Measurements from ENCODE around the gene PPP2R2D. TPM values are rescaled to one million over a fixed set of nuclear protein-coding genes. Genes with fewer than 3 reads are reported as not detected.
"Not testable (repeated sequence)": the region's sequence is repeated elsewhere in the genome, so short reads cannot be mapped to it uniquely, and the experiment has no call there.

The PPP2R2D gene
- polyA plus RNA-seq, 1 of the 3 experiments (the other 2 are of a cell fraction), result 25.1 TPM

DNA sequence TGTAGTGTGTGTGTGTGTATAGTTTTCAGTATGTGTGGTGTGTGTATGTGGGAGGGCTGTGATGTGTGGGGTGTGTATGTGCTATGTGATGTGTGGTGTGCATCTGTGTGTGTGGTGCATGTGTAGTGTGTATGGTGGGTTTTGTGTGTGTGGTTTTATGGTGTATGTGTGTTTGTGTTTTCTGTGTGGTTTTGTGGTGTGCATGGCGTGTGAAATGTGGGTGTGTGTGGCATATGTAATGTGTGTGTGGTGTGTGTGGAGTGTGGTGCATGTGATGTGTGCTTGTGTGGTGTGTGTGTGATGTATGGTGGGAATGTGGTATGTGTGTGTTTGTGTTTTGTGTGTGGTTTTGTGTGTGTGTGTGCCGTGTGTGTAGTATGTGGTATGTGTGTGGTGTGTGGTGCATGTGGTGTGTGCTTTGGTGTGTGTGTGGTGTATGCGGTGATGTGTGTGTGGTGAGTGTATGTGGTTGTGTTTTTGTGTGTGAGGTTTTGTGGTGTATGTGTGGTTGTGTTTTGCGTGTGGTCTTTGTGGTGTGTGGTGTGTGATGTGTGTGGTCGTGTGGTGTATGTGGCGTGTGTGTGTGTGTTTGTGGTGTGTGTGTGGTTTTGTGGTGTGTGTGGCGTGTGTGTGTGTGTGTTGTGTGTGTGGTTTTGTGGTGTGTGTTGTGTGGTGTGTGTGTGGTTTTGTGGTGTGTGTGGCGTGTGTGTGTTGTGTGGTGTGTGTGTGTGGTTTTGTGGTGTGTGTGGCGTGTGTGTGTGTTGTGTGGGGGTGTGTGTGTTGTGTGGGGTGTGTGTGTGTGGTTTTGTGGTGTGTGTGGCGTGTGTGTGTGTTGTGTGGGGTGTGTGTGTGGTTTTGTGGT lies 18.0 kb upstream of the PPP2R2D start:
- Histone ChIP-seq H3K4me1 (ENCODE audit: control insufficient read depth in 1 of 2, insufficient read depth in 2 of 2, low read depth in 1 of 2, low read length in 1 of 2) (no peaks in the 10 kb centered on the region; a peak in 1 of 4 replicates), H3K27me3 (ENCODE audit: insufficient read depth) (no peaks in the 10 kb centered on the region), H3K4me2 (no peak overlapping the region), H3K79me2 (ENCODE audit: insufficient read depth) (no peaks in the 10 kb centered on the region), H3K9me3 (no peaks in the 10 kb centered on the region), H3F3A (replicated peaks; ENCODE audit: insufficient read depth) (no peaks in the 10 kb centered on the region), H3K9me2 (no peaks in the 10 kb centered on the region), H3K9ac (no peak overlapping the region), H4K20me1 (ENCODE audit: insufficient read depth) (no peaks in the 10 kb centered on the region), H3K36me3 (replicated peaks in 1 of 2; ENCODE audit: control insufficient read depth in 1 of 2, insufficient read depth in 2 of 2, low read length in 1 of 2) (no peaks in the 10 kb centered on the region), H3K27ac (ENCODE audit: low read depth in 2 of 2, low read length in 1 of 2) (no peak overlapping the region), H3K4me3 (ENCODE audit: low read depth in 2 of 2, low read length in 1 of 2) (no peak overlapping the region), H2AFZ (ENCODE audit: low read depth) (no peak overlapping the region)
- CTCF ChIA-PET, result interaction anchor here (0.9 to 1.3 kb wide), 3 partner anchors 13 to 140 kb away, joined by 3 to 19 read pairs (median 5); no protein-coding TSS in a partner anchor
- DNase-seq, result no peak
- 64% methylated on average over 10 of the region's 10 CpGs for WGBS (ENCODE audit: low lambda C conversion rate)
- POLR2A ChIA-PET, result no interaction called here
- TF ChIP-seq, protein P1, sequence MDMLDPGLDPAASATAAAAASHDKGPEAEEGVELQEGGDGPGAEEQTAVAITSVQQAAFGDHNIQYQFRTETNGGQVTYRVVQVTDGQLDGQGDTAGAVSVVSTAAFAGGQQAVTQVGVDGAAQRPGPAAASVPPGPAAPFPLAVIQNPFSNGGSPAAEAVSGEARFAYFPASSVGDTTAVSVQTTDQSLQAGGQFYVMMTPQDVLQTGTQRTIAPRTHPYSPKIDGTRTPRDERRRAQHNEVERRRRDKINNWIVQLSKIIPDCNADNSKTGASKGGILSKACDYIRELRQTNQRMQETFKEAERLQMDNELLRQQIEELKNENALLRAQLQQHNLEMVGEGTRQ (IDR thresholded peaks at IDR 0.05; ENCODE audit: borderline replicate concordance, low read depth, low read length), result no peak
- no peak for TF ChIP-seq YY1 (IDR thresholded peaks at IDR 0.05; ENCODE audit: low read depth)
- TF ChIP-seq, protein P2, sequence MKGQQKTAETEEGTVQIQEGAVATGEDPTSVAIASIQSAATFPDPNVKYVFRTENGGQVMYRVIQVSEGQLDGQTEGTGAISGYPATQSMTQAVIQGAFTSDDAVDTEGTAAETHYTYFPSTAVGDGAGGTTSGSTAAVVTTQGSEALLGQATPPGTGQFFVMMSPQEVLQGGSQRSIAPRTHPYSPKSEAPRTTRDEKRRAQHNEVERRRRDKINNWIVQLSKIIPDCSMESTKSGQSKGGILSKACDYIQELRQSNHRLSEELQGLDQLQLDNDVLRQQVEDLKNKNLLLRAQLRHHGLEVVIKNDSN (IDR thresholded peaks at IDR 0.05; ENCODE audit: borderline replicate concordance, low read depth), result no peak
- no peak for TF ChIP-seq MEF2A (IDR thresholded peaks at IDR 0.05; ENCODE audit: borderline replicate concordance, low read depth)

GRCh38 chr10:131883621-131884393 lies 17.0 kb upstream of the PPP2R2D start:
- not testable (repeated sequence) for H3K4me1 ChIP-seq (ENCODE audit: control insufficient read depth in 1 of 2, insufficient read depth in 2 of 2, low read depth in 1 of 2, low read length in 1 of 2); H2AFZ ChIP-seq (ENCODE audit: low read depth); H3K4me3 ChIP-seq (ENCODE audit: low read depth in 2 of 2, low read length in 1 of 2); H3K27ac ChIP-seq (ENCODE audit: low read depth in 2 of 2, low read length in 1 of 2); H4K20me1 ChIP-seq (ENCODE audit: insufficient read depth); H3K4me2 ChIP-seq; H3K36me3 ChIP-seq (replicated peaks in 1 of 2; ENCODE audit: control insufficient read depth in 1 of 2, insufficient read depth in 2 of 2, low read length in 1 of 2); H3K79me2 ChIP-seq (ENCODE audit: insufficient read depth); DNase-seq; H3K9me3 ChIP-seq; H3K9ac ChIP-seq; H3F3A ChIP-seq (replicated peaks; ENCODE audit: insufficient read depth); H3K9me2 ChIP-seq; H3K27me3 ChIP-seq (ENCODE audit: insufficient read depth)
- POLR2A ChIA-PET, result interaction anchor here (0.6 kb wide), 1 partner anchor 111 kb away, joined by 3 read pairs; no protein-coding TSS in a partner anchor
- 21% methylated on average over 5 of the region's 7 CpGs for WGBS (ENCODE audit: low lambda C conversion rate)
- CTCF ChIA-PET, result interaction anchor here (0.9 to 1.3 kb wide), 4 partner anchors 10 to 139 kb away, joined by 3 to 19 read pairs (median 5); no protein-coding TSS in a partner anchor

All from SK-N-SH (cell line).